MM.1S (cell line): ENCODE results near the gene MAGI2.

Source experiments
- EZH2 ChIP-seq: fragments of 300-600 bp; sonication (generic); optimal IDR thresholded peaks from 2 replicates; pipeline ENCODE3; 2017; ENCODE audit warnings: low read depth, mild to moderate bottlenecking, antibody characterized with exemption, low read length, mixed read lengths
- TF ChIP-seq, protein P1 (sequence below): fragments of 300-600 bp; sonication (generic); IDR thresholded peaks from 2 replicates; pipeline ENCODE4 v1.5.1; 2016; ENCODE audit warnings: antibody characterized with exemption, low read length, mixed read lengths

GRCh38 chr7:78026492-78026891 is 1427.0 kb downstream of the MAGI2 start:
- TF ChIP-seq, protein P1, sequence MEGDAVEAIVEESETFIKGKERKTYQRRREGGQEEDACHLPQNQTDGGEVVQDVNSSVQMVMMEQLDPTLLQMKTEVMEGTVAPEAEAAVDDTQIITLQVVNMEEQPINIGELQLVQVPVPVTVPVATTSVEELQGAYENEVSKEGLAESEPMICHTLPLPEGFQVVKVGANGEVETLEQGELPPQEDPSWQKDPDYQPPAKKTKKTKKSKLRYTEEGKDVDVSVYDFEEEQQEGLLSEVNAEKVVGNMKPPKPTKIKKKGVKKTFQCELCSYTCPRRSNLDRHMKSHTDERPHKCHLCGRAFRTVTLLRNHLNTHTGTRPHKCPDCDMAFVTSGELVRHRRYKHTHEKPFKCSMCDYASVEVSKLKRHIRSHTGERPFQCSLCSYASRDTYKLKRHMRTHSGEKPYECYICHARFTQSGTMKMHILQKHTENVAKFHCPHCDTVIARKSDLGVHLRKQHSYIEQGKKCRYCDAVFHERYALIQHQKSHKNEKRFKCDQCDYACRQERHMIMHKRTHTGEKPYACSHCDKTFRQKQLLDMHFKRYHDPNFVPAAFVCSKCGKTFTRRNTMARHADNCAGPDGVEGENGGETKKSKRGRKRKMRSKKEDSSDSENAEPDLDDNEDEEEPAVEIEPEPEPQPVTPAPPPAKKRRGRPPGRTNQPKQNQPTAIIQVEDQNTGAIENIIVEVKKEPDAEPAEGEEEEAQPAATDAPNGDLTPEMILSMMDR = no peak
- TF ChIP-seq EZH2 = no peak
